A549 (cell line): ENCODE measurements around the gene MARCHF6. TPM values are rescaled to one million over a fixed set of nuclear protein-coding genes. Genes with fewer than 3 reads are reported as not detected.

Experiments used
- ATAC-seq, 2 experiments: fragments of 200-7000 bp in 1 of 2; fragments of >200 bp in 1 of 2; cut with Nextera tagmentation in 1 of 2; cut with Tn5 transposase in 1 of 2; 3 replicates each; pipeline versions ENCODE4 v1.8.0 to v1.9.1; 2018 to 2020; ENCODE audit warnings: mild to moderate bottlenecking in 1 of 2, moderate library complexity in 1 of 2
- CTCF ChIA-PET: fragments of 300-600 bp; sonication (Branson Sonifier 250); formaldehyde crosslinking; extraction: SDS; loops from one replicate; lab custom pipeline; 2021; ENCODE audit warnings: antibody characterized with exemption, inconsistent platforms; lab: Yijun Ruan, JAX
- POLR2A ChIA-PET: fragments of 350-600 bp; formaldehyde crosslinking; extraction: SDS; loops from one replicate; lab custom pipeline; 2021; ENCODE audit warnings: antibody characterized with exemption, inconsistent platforms; lab: Yijun Ruan, JAX
- DNase-seq, 2 experiments: peaks; one replicate each; pipeline versions ENCODE4 v3.0.0 to v3.0.0-alpha.2; 2011 to 2016; ENCODE audit warnings: low read depth in 1 of 2, low spot score in 1 of 2
- FAIRE-seq: peaks from 2 replicates; lab custom pipeline; 2011; peaks lifted over from hg19 to GRCh38; lab: Jason Lieb, UNC
- H3K27ac ChIP-seq, 2 experiments: fragments of >200 bp; sonication (Bioruptor Twin); formaldehyde crosslinking; 3 replicates each; pipeline ENCODE4 v1.5.1; 2016 to 2017
- H3K4me1 ChIP-seq: fragments of >200 bp; sonication (Bioruptor Twin); formaldehyde crosslinking; 3 replicates; pipeline ENCODE4 v1.6.1; 2016
- H3K4me2 ChIP-seq: fragments of >200 bp; sonication (Bioruptor Twin); formaldehyde crosslinking; 3 replicates; pipeline ENCODE4 v1.6.1; 2016
- H3K4me3 ChIP-seq: fragments of >200 bp; sonication (Bioruptor Twin); formaldehyde crosslinking; 3 replicates; pipeline ENCODE4 v1.5.1; 2016
- H3K9me3 ChIP-seq: fragments of >200 bp; sonication (Bioruptor Twin); formaldehyde crosslinking; 3 replicates; pipeline ENCODE4 v1.6.1; 2016
- CHD2 ChIP-seq: fragments of 150-350 bp; IDR thresholded peaks from 2 replicates; pipeline ENCODE4 v1.6.1; 2014; ENCODE audit warnings: low read length; ENCODE audit not compliant: partially characterized antibody
- EP300 ChIP-seq, 2 experiments: fragments of >200 bp; sonication (Bioruptor Twin); formaldehyde crosslinking; IDR thresholded peaks; 2 replicates in 1 of 2; 3 replicates in 1 of 2; pipeline ENCODE4 v1.6.1; 2016 to 2017
- FOXS1 ChIP-seq: fragments of 250-450 bp; sonication (Bioruptor Pico); IDR thresholded peaks from 2 replicates; pipeline ENCODE4 v1.5.0; 2020; ENCODE audit warnings: mild to moderate bottlenecking, moderate library complexity
- HDAC2 ChIP-seq: fragments of 200-600 bp; sonication (generic); IDR thresholded peaks from 2 replicates; pipeline ENCODE4 v1.6.1; 2016
- HEYL ChIP-seq: fragments of 250-450 bp; sonication (Bioruptor Pico); IDR thresholded peaks from 2 replicates; pipeline ENCODE4 v1.8.0; 2021; ENCODE audit warnings: mild to moderate bottlenecking, moderate library complexity
- JUN ChIP-seq, 2 experiments: fragments of >200 bp; sonication (Bioruptor Twin); formaldehyde crosslinking; IDR thresholded peaks; 2 replicates in 1 of 2; 3 replicates in 1 of 2; pipeline ENCODE4 v1.6.1; 2016 to 2017
- KDM5A ChIP-seq: fragments of 200-600 bp; sonication (generic); IDR thresholded peaks from 2 replicates; pipeline ENCODE4 v1.6.1; 2016; ENCODE audit warnings: antibody characterized with exemption, mild to moderate bottlenecking
- MAFK ChIP-seq: fragments of 450-650 bp; IDR thresholded peaks from 2 replicates; pipeline ENCODE4 v1.6.1; 2014; ENCODE audit not compliant: partially characterized antibody
- MYC ChIP-seq: IDR thresholded peaks from 2 replicates; pipeline ENCODE4 v1.6.1; 2012; ENCODE audit warnings: mild to moderate bottlenecking, inconsistent platforms, low read length, improper control_type of control experiment, borderline replicate concordance
- NR3C1 ChIP-seq: fragments of >200 bp; sonication (Bioruptor Twin); formaldehyde crosslinking; IDR thresholded peaks from 3 replicates; pipeline ENCODE4 v1.6.1; 2017
- POLR2A ChIP-seq: IDR thresholded peaks from 2 replicates; pipeline ENCODE4 v1.6.1; 2012; ENCODE audit warnings: mild to moderate bottlenecking, low read length
- POLR2AphosphoS2 ChIP-seq: conservative IDR thresholded peaks from 2 replicates; pipeline ENCODE4 v1.6.1; 2012; ENCODE audit warnings: low read length, improper control_type of control experiment, inconsistent platforms
- RFX5 ChIP-seq: fragments of 450-650 bp; IDR thresholded peaks from 2 replicates; pipeline ENCODE4 v1.7.1; 2014; ENCODE audit warnings: antibody characterized with exemption, mild to moderate bottlenecking, moderate library complexity
- SMC3 ChIP-seq: fragments of >200 bp; sonication (Bioruptor Twin); formaldehyde crosslinking; IDR thresholded peaks from 3 replicates; pipeline ENCODE4 v1.6.1; 2018; ENCODE audit warnings: inconsistent platforms
- SREBF2 ChIP-seq: fragments of 450-650 bp; IDR thresholded peaks from 2 replicates; pipeline ENCODE4 v1.6.1; 2014; ENCODE audit warnings: mild to moderate bottlenecking, moderate library complexity
- TFCP2L1 ChIP-seq: fragments of 250-450 bp; sonication (Bioruptor Pico); IDR thresholded peaks from 2 replicates; pipeline ENCODE4 v1.5.0; 2021; ENCODE audit warnings: mild to moderate bottlenecking
- ZNF302 ChIP-seq: fragments of 250-450 bp; sonication (Bioruptor Pico); IDR thresholded peaks from 2 replicates; pipeline ENCODE4 v1.9.0; 2021; ENCODE audit warnings: inconsistent platforms, mild to moderate bottlenecking, moderate library complexity
- WGBS: methylation state at CpG from one replicate; pipeline ENCODE4 v1.1.6; 2017; ENCODE audit errors: missing lambda C conversion rate; 5-methylcytosine and 5-hydroxymethylcytosine counted together
- polyA plus RNA-seq, 4 experiments: library from polyadenylated mRNA; depleted of rRNA in 3 of 4; stranded (reverse); fragments of >200 nt; fragmentation: RNase III in 1 of 4; extraction: RNeasy Plus Mini Kit Qiagen cat#74134 plus additional on column Dnase treatment in 1 of 4; gene quantifications; 2 replicates in 3 of 4; 3 replicates in 1 of 4; pipeline ENCODE4 v1.2.3, GENCODE V29; 2011 to 2017
- TF ChIP-seq, protein P1 (sequence below): fragments of 250-450 bp; sonication (Bioruptor Pico); IDR thresholded peaks from 2 replicates; pipeline ENCODE4 v1.5.0; 2021; ENCODE audit warnings: mild to moderate bottlenecking, moderate library complexity, borderline replicate concordance
- TF ChIP-seq, protein P2 (sequence below): fragments of >200 bp; sonication (Bioruptor Twin); formaldehyde crosslinking; IDR thresholded peaks from 3 replicates; pipeline ENCODE4 v1.5.1; 2016
- TF ChIP-seq, protein P3 (sequence below): fragments of >200 bp; sonication (Bioruptor Twin); formaldehyde crosslinking; IDR thresholded peaks from 2 replicates; pipeline ENCODE4 v1.6.1; 2016
- TF ChIP-seq, protein P4 (sequence below): fragments of 450-650 bp; IDR thresholded peaks from 2 replicates; pipeline ENCODE4 v1.6.1; 2014; ENCODE audit warnings: antibody characterized with exemption
- TF ChIP-seq, protein P5 (sequence below): fragments of 250-450 bp; sonication (Bioruptor Pico); IDR thresholded peaks from 2 replicates; pipeline ENCODE4 v1.5.0; 2020; ENCODE audit warnings: low read depth, mild to moderate bottlenecking, moderate library complexity

MARCHF6 gene
- polyA plus RNA-seq, 2 of the 4 experiments (the other 2 are of a cell fraction): 48.7 to 119 TPM

DNA sequence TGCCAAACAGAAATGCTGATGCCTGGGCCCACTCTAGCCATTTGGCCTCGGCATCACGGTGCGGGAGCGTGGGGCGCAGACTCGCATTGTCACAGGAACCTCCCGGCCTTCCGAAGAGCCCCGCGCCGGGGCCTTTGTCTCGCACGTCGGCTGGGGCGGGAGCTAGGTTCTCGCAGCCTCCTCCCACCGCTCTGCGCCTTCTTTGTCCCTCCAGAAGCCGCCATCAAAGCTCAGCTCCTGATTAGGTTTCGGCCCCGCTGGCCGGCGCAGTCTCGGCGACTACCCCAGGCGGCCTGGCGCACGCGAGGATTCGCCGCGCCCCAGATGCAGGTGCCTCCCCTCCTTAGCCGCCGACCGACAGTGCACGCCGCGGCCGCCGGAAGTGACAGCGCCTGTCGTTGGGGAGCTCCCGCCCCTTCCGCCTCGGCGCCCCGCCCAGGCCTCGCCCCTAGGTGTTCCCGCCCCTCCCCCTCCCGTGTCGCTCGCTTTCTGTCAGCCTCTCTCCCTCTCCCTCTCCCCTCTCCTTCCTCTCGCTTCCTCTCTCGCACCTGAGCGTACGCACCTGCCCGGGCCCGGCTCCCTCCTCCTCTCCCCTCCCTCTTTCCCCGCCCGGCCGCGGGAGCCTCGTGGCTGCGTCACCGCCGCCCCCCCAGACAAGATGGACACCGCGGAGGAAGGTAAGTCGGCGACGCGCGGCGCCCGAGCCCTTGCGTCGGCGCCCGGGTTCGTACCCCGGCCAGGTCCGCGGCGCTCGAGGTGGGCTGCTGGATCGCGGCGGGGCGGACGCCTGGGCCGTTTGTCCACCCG lies at the start of gene MARCHF6 (continued):
- TF ChIP-seq, protein P1, sequence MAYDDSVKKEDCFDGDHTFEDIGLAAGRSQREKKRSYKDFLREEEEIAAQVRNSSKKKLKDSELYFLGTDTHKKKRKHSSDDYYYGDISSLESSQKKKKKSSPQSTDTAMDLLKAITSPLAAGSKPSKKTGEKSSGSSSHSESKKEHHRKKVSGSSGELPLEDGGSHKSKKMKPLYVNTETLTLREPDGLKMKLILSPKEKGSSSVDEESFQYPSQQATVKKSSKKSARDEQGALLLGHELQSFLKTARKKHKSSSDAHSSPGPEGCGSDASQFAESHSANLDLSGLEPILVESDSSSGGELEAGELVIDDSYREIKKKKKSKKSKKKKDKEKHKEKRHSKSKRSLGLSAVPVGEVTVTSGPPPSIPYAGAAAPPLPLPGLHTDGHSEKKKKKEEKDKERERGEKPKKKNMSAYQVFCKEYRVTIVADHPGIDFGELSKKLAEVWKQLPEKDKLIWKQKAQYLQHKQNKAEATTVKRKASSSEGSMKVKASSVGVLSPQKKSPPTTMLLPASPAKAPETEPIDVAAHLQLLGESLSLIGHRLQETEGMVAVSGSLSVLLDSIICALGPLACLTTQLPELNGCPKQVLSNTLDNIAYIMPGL (CRISPR knock-in tag): no peak
- TF ChIP-seq HEYL (CRISPR knock-in tag): no peak
- TF ChIP-seq ZNF302 (CRISPR knock-in tag): no peak
- TF ChIP-seq POLR2A: peak; percentile 97
- TF ChIP-seq, protein P2, sequence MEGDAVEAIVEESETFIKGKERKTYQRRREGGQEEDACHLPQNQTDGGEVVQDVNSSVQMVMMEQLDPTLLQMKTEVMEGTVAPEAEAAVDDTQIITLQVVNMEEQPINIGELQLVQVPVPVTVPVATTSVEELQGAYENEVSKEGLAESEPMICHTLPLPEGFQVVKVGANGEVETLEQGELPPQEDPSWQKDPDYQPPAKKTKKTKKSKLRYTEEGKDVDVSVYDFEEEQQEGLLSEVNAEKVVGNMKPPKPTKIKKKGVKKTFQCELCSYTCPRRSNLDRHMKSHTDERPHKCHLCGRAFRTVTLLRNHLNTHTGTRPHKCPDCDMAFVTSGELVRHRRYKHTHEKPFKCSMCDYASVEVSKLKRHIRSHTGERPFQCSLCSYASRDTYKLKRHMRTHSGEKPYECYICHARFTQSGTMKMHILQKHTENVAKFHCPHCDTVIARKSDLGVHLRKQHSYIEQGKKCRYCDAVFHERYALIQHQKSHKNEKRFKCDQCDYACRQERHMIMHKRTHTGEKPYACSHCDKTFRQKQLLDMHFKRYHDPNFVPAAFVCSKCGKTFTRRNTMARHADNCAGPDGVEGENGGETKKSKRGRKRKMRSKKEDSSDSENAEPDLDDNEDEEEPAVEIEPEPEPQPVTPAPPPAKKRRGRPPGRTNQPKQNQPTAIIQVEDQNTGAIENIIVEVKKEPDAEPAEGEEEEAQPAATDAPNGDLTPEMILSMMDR: no peak
- TF ChIP-seq SREBF2: no peak
- no peak for TF ChIP-seq SMC3
- TF ChIP-seq TFCP2L1: no peak
- no peak for TF ChIP-seq MAFK
- TF ChIP-seq EP300 (IDR thresholded peaks at IDR 0.05): no peak
- TF ChIP-seq, protein P3, sequence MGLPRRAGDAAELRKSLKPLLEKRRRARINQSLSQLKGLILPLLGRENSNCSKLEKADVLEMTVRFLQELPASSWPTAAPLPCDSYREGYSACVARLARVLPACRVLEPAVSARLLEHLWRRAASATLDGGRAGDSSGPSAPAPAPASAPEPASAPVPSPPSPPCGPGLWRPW: no peak
- TF ChIP-seq, protein P4, sequence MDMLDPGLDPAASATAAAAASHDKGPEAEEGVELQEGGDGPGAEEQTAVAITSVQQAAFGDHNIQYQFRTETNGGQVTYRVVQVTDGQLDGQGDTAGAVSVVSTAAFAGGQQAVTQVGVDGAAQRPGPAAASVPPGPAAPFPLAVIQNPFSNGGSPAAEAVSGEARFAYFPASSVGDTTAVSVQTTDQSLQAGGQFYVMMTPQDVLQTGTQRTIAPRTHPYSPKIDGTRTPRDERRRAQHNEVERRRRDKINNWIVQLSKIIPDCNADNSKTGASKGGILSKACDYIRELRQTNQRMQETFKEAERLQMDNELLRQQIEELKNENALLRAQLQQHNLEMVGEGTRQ: no peak
- TF ChIP-seq KDM5A: 0 out of 2 replicates have a peak, but pooled peaks have one; percentile 11
- TF ChIP-seq MYC: peak; percentile 78; the same call in 1 of the 2 replicates
- TF ChIP-seq, protein P5, sequence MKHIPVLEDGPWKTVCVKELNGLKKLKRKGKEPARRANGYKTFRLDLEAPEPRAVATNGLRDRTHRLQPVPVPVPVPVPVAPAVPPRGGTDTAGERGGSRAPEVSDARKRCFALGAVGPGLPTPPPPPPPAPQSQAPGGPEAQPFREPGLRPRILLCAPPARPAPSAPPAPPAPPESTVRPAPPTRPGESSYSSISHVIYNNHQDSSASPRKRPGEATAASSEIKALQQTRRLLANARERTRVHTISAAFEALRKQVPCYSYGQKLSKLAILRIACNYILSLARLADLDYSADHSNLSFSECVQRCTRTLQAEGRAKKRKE (CRISPR knock-in tag): no peak
- TF ChIP-seq HDAC2: no peak
- no peak for TF ChIP-seq FOXS1
- no peak for TF ChIP-seq POLR2AphosphoS2
- TF ChIP-seq CHD2: peak; percentile 3
- TF ChIP-seq NR3C1: no peak
- TF ChIP-seq RFX5: no peak

DNA sequence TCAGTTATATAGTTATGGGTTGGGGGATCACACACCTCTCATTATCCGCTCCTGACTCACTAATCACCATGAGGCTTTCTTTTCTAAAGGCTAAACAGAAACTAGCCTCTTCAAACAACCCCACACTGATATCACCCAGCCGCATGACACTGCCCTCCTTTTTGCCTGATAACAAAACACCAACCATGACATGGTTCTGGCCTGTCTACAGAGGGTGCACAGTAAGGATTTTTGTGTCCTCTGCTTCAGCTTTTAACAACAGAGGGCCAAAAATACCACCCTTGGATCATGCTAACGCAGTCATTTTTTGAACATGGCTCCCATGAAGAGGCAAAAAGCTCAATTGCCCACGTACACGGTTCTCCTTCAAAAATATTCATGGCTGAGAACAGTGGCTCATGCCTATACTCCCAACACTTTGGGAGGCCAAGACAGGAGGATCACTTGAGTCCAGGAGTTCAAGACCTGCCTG lies 49.8 kb upstream of the MARCHF6 start:
- Histone ChIP-seq H3K27ac (no peak overlapping the region), H3K4me1 (peaks cover 24% of the 10 kb centered on the region), H3K4me2 (no peak overlapping the region), H3K4me3 (no peak overlapping the region), H3K9me3 (no peaks in the 10 kb centered on the region)
- 91% methylated on average over 5 of the region's 5 CpGs for WGBS
- FAIRE-seq (no peak), DNase-seq (no peak), ATAC-seq (no peak)
- ChIA-PET CTCF (interaction anchor here (1.1 to 2.4 kb wide), 2 partner anchors 11 to 20 kb away, joined by 3 to 9 read pairs; no protein-coding TSS in a partner anchor), POLR2A (interaction anchor here (0.6 to 1.2 kb wide), 2 partner anchors 45 to 50 kb away, joined by 3 to 4 read pairs; partner anchors contain the start of gene MARCHF6)
- TF ChIP-seq HDAC2 (no peak), SMC3 (no peak), JUN (IDR thresholded peaks at IDR 0.05) (no peak), KDM5A (no peak)
